GM19043 (cell line): ENCODE measurements around the gene SPAG7.

Experiments used
- ATAC-seq: cut with Tn5 transposase; IDR thresholded peaks from one replicate; pipeline ENCODE4 v1.9.1; 2021; ENCODE audit warnings: low read depth; ENCODE audit not compliant: unreplicated experiment

Gene SPAG7, protein sequence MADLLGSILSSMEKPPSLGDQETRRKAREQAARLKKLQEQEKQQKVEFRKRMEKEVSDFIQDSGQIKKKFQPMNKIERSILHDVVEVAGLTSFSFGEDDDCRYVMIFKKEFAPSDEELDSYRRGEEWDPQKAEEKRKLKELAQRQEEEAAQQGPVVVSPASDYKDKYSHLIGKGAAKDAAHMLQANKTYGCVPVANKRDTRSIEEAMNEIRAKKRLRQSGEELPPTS

DNA sequence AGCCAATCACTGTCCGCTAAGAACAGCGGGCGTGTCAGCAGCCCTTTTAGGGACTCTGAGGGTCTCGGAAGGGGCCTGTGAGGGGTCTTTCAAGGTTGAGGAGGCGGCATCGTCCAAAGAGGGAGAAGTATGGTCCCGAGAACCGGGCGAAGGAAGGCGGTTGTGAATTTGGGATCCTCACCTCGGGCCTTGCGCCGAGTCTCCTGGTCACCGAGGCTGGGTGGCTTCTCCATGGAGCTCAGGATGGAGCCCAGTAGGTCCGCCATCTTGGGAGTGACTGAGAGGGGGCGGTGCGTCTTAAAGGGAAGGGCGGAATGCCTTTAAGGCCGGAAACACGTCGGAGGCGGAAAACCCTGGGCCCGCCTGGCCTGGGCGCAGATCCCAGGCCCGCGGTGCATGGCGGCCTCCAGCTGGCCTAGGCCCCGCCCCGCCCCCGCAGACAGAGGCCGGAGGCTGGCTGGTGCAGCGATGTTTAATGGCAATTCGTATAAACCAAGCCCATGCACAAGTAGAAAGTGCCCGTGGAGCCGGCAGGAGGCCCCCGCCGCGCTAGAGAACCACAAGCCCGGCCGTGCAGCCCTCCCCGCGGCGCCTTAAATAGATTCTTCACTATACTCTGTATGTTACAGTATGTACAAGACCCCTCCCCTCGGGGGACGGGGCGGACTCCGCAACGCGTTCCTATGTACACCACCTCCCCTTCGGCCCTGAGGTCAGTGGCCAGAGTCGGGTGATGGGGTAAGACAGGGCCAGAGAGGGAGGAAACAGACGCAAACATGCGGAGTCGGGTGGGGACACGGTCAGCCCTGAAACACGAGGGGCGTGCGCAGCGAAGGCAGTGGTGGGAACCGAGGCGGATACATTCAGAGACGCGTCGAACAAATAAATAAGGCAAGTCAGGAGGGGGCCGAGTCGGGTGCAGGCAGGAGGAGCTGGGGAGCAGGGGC is at the start of gene SPAG7:
Gene SPAG7, minus strand, starts transcription at position 279 of the 947 bp plus-strand sequence. Its CDS starts 13 bp downstream, at position 266.
- peak; percentile 51 for ATAC-seq

DNA sequence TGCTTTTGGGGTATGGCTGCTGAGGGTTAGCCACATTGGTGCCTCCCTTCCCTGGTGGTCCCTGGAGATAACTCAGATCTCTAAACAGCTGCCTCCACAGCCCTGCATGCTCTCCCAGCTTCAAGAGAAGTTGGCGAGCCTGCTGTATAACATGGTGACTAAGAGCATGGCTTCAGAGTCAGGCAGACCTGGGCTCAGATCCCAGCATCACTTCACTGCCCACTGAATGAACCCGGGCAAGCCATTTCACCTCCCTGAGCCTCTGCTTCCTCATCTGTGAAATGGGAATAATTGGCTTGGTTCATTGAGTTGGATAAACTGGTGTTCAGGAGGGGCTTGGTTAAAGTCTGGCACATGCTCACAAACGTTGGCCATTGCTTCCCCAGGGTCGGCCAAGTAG is 46.7 kb upstream of the SPAG7 start:
- no peak for ATAC-seq

DNA sequence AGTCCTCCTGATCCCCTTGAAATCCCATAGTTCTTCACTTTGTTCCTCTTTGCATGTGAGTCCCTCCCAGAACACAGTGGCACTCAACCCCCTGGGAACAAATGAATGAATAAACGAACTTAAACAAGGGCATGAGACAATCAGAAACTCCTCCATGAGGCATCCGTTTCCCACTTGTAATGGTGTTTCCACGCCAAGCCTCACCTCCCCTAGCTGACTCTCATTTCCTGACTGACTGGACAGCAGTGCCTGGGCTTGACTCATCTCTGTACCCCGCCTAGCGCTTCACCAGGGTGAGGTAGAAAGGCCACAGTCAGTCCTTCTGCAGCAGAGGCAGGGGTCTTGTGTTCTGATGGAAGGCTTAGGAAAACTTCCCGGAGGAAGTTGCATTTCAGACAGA is 44.3 kb upstream of the SPAG7 start:
- ATAC-seq: no peak

DNA sequence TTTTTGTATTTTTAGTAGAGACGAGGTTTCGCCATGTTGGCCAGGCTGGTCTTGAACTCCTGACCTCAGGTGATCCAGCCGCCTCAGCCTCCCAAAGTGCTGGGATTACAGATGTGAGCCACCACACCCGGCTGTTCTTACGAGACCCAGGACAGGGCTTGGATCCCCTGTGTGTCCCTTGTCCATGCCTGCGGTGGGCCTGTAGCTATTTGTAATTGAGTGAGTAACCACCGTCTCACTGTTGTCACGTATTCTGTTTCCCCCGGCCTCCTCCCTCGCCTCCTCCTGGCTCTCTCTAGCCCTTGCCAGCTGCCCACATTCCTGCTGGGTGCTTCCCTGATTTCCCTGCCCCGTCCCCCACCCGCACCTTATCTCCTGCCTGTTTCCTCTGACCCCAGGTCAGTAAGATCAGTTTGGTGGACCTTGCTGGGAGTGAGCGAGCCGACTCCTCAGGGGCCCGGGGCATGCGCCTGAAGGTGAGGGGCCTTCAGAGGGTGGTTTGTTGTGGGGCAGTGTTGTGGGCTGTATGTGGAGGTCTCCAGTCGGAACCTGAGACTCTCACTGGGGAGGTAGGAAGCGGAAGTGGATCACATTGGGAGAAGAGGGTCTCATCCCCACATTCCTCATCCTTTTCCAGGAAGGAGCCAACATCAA is 35.7 kb upstream of the SPAG7 start:
- ATAC-seq: no peak

DNA sequence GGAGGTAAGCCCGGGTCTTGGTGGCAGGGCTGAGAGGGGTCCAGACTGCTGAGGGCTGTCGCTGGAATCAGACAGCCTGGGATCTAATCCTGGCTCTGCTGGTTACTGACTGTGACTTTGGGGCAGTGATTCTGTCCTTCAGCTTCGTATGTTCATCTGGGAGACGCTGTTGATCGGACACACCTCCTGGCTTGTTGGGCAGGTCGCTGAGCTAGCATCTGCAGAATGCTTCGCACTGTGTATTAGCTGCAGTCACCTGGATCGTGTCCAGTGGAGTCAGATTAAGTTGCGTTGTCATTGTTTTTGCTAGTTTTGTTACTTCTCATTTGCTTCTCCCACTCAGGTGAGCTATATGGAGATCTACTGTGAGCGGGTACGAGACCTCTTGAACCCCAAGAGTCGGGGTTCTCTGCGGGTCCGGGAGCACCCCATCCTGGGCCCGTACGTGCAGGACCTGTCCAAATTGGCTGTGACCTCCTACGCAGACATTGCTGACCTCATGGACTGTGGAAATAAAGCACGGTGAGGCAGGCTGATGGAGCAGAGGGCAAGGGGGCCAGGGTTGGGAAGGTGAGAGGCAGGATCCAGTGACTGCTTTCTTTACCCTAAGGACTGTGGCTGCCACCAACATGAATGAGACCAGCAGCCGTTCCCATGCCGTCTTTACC is 34.6 kb upstream of the SPAG7 start:
- no peak for ATAC-seq

DNA sequence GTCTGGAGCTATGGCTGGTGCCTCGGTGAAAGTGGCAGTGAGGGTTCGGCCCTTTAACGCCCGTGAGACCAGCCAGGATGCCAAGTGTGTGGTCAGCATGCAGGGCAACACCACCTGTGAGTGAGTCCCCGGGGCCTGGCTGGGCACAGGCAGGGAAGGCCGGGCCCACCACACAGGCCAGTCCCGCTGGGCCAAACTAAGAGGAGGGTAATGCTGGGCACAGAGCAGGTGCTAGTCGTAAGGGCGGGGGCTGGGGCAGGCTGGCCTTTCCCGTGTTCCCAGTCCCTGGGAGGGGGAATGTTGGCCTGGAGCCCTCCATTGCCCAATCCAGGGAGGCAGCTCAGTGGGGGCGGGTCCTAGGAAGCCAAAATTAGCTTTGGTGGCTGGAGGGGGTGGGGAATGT is 32.6 kb upstream of the SPAG7 start:
- ATAC-seq: no peak

DNA sequence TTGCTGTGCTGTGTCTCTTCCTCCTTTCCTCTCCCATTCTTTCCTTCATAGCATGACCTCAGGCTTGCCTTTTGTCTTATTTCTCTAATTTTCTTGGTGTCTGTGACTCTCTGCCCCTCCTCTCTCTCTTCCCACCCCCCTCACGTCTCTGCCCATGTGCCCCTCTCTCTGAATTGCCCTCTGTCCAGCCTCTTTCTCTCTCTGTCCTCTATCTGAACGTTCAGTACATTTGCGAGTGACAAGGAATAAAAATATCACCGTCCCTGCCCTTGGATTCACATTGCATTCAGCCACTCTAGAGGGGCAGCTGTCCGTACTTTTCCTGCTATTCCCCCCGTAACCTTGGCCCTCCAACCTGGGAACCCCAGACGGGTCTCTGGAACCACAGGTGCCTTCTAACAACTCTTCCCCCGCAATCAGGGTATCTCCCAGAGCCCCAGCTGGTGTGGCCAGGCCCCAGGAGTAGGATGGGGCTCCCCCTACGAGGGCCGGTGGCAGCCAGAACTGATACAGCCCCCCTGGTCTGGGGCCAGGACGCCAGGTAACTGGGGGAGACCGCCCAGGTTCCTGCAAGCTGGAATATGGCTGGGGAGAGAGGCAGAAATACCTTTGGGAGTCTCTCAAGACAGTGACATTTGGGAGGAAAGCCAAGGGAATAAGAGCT is 31.9 kb upstream of the SPAG7 start:
- ATAC-seq: no peak

DNA sequence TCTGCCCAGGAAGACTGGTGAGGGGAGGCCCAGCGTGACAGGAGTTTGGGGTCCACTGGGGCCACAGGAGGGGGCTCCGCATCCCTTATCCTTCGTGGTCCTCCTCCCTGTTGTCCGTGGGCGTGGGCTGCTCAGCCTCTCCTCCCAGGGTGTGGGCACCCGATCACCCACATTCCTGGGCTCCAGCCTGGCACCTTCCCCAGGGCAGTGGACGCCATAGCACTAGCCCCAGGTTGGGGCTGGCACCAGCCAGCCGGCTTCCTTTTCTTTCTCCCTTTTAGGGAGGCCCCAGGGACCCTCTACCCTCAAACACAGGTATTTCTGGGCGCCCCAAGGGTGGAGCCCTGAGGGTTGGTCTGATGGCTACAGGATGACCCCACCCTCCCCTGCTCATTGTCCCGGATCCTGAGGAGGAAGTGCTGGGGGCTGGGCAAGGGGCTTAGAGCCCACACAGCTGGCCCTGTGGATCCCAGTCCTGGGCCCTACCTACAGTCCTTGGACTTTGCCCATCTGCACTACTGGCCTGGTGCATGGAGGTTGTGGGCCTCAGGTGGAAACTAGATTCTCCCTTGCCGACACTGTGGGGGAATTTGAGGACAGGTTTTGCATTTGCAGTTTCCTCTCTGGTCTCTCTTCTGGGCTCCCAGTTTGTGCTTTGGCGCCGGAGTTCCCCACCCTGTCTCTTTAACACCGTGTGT is 31.3 kb upstream of the SPAG7 start:
- no peak for ATAC-seq

DNA sequence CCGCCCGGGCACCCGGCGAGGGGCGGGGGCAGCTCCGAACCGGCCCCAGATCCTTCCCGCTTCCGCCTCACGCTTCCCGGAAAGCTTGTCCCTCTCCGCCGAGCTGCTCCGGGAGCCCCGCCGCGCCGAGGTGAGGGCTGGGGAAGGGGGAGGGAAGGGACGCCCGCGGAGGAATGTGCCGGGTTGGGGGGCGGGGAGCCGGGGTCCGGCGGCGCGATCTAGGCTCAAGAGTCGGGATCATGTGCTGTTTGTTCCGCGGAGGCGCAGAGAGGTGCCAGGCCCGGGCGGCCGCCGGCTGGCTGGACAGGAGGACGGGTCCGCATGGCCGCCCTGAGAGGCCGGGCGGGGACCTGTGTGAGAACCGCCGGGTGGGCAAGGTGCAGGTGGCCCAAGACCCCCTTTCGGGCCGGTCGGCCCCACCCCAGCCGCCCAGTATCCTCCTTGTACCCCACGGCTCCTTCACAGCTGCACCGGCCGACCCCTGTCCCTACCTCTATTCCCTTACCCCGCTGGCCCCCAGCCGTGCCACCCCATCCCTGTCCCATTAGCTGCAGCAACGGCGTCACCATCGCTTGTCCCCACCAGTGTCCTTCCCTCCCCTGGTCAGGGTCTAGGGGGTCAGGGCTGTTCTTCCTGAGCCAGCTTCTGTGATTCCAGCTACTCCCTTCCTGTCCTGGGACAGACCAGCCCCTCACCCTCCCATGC is 30.6 kb upstream of the SPAG7 start:
- no peak for ATAC-seq

DNA sequence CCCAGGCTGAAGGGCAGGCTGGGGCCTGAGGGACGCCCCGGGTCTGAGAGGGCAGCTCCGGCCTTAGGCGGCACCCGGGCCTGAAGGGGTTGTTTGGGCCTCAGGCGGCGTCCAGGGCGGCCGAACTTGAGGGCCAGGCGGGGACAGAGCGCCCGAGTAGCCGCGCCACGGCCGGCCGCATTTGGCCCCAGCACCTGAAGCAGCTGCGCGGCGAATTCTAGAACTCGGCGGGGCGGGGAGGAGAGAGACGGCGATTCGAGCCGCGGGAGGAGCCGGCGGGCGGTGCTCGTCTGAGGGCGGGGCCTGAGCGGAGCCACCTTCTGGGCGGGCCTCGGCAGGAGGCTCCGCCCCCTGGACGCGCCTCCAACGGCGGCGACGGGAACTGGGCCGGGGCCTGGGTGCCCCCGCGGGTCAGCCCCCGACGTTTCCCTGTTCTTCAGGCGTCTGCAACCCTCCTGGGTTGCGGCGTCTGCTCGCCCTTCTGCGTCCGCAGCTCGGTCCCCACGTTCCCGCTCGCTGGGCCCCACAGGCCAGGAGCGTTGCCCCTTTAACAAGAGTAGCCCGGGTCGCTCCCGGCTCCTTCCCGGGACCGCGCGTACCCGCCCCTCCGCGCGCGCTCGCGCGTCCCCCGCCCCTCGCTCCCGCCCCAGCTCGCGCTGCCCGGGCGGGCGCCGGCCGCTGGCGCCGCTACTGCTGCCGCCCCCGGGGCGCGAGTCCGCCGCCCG is 29.8 kb upstream of the SPAG7 start, which contains the start of the genes INCA1 and KIF1C:
Gene INCA1, minus strand, starts transcription at position 221 of the 725 bp plus-strand sequence. CDS start 3,085 bp downstream, outside the sequence.
Gene KIF1C, plus strand, starts transcription at position 649 of the 725 bp plus-strand sequence. CDS start 2,297 bp downstream, outside the sequence.
- peak; percentile 76 for ATAC-seq

DNA sequence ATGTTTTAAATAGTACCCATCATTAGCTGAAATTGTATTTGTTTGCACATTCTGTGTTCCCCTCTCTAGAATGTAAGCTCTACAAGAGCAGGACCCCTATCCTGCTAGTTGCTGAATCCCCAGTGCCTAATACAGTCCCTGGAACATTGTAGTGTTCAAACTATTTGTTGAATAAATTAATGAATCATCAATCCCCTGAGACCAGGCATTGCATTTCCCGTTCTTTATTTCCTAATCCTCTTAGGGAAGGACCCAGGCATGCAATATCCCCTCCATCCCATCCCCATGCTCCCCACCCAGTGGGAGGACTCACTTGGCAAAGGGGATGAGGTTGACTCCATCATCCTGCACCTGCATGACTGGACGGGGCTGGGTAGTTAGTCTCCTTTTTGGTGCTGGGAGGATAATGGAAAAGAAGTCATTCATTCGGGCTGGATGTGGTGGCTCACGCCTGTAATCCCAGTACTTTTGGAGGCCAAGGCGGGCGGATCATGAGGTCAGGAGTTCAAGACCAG is 26.5 kb upstream of the SPAG7 start:
- ATAC-seq: no peak

DNA sequence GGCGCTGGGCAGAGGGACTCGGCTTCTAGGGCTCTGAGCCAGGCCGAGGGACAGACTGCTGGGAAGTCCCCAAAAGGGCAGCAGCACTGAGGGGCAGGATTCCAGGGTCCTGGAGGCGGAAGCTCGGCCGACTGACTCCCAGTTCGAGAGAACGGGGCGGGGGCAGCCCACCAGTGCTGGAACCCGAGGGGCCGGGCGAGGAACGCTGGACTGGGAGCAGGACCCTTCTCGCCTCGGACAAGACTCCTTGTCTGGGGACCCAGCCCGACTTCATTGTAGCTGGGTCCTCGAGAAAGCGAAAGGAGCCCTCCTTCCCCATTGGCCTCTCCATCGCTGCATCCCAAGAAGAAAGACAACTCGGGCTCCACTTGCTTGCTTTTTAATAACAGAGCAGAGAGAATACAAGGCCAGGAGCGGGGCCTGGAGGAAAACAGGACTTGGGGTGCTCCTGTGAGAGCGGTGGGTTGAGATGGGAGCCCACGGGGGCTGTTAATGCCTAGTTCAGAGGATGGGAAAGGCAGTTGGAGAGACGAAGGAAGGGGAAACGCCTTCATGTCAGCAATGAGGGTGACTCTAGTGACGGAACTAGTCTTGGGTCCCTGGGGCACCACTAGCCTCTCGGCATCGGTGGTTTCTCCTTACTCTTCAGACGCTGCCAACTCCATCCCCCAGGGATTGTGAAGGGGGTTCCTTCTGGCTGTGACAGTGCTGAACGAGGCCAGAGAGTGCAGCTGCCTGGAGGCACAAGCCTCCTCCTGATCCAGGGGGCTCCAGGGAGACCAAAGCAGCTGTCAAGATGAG is 20.4 kb upstream of the SPAG7 start:
- ATAC-seq: no peak

DNA sequence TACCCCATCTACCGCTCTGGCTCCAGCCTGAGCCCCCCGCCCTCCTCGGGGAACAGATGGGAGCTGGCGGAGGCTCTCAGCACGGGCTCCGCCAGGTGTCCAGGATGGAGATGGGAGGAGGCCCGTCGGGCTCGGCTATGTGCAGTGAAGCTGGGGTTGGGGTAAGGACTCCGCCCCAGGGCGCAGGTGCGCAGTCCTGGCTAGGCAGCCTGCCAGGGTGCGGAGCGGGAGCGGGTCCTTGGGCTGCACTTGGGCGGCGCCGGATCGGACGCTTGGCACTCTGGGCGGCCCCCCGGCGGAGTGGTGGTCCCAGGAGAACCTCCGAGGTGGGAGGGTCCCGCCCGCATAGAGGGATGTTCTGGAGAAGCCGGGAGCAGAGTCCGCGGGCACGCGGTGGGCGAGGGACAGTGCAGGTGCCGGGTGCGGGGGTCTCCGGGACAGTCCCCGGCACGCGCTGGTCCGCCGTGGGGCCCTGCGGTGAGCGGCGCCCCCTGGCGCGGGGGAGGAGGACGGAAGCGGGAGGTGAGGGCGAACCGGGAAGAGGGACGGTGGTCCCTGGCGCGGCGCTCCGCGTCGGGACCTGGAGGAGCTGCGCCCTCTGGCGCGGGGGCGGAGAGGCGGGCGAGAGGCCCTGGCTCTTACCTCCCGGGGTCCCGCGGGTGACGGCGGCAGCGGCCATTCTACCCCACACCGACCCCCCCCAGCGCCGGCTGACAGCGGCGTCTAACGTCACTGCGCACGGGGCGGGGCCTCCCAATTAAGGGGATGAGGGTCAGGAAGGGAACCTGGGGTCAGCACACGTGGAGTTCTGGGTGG is 19.5 kb upstream of the SPAG7 start, which contains the start of gene CAMTA2:
Gene CAMTA2, minus strand, starts transcription at position 725 of the 816 bp plus-strand sequence. CDS start 1,453 bp downstream, outside the sequence.
- ATAC-seq: peak; percentile 51

DNA sequence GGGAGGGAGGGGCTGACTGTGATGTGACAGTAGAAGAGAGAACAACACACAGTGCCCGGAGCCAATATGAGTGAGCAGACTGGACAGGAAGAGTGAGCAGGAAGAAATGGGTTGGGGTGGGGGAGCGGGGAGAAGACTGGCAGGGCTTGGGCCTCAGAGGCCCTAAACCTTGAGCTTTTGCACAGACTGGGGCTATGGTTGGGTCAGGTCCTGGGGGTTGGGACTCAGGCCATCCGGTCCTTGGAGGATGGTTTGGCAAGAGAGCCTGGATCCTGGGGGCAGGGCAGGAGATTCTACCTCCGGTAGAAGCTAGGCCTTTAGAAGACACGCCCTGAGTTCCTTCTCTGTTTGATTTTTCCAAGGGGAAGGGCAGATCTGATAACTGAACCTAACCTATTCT is 18.8 kb upstream of the SPAG7 start:
- ATAC-seq: no peak

DNA sequence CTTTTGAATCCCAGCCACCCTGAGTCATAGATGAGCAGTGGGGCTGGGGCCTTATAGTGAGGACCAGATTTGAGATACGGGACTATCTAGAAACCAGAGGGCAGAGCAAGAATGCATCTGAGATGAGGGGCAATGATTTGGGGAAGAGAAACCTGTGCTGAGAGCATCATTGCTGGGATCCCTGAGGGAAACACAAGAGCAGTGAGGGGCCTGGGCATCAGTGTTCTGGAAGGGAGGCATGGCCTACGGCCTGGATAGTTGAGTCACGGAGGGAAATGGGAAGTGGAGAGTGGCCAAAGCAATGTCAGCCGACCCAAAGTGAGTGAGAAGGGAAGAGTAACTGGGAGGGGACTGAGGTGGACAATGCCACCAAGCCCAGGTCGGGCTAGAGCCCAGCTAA is 14.7 kb upstream of the SPAG7 start:
- no peak for ATAC-seq

DNA sequence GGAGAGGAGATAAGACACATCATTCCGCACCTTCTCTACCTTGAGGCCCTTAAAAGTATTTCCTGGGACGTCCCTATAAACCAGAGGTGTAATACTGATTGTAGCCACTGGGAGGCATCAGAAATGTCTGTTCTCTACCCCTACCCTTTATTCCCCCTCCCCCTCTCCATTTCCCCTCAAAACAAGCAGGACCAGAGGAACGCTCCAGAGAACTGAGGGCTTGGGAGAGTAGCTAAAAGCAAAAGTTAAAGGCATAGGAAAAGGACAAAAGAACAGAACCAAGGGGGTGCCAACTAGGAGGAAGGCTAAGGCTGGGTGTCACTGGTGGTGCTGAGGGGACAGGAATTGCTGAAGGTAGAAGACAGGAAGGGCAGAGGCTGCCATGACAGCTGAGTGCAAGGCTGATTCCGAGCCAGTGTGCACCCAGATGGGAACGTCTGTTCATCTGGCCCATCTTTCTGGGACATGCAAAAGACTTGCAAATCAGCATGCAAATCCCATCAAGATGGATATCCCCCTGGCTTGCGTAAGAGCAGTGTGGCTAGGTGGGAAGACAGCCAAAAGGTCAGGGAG is 13.1 kb upstream of the SPAG7 start:
- ATAC-seq: no peak
